ENCODE measurements around the gene RNF133. TPM values are rescaled to one million over a fixed set of nuclear protein-coding genes. Genes with fewer than 3 reads are reported as not detected.

The RNF133 gene
- total and polyA plus RNA-seq, 2 donors from 2014 or later = 1.3 TPM; not detected in 1

DNA sequence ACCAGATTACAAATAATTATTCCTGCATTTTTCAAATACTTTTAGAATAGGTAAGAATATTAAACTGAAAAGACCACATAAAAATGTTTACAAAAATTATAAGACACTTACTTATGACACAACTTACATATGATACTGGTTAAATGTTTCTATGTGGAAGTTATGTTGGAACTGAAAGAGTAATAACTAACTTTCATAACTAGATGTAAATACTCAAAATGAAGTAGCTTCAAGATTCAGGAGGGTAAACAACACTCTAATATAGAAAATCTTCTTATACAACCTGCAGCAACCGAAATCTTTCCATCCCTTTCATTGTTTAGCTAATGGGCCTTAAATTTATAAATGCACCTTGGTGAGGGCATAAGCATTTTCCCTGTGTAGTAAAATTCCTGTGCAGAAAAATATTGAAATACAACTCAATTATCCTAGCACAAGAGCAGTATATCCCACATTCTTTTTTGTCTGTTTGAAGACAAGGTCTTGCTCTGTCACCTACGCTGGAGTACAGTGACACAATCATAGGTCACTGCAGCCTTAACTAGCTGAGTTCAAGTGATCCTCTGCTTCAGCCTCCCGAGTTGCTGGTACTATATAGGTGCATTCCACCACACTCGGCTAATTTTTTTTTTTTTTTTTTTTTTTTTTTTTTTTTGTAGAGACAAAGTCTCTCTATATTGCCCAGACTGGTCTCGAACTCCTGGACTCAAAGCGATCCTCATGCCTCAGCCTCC lies 18.6 kb upstream of the RNF133 start:
- TF ChIP-seq, protein P1, sequence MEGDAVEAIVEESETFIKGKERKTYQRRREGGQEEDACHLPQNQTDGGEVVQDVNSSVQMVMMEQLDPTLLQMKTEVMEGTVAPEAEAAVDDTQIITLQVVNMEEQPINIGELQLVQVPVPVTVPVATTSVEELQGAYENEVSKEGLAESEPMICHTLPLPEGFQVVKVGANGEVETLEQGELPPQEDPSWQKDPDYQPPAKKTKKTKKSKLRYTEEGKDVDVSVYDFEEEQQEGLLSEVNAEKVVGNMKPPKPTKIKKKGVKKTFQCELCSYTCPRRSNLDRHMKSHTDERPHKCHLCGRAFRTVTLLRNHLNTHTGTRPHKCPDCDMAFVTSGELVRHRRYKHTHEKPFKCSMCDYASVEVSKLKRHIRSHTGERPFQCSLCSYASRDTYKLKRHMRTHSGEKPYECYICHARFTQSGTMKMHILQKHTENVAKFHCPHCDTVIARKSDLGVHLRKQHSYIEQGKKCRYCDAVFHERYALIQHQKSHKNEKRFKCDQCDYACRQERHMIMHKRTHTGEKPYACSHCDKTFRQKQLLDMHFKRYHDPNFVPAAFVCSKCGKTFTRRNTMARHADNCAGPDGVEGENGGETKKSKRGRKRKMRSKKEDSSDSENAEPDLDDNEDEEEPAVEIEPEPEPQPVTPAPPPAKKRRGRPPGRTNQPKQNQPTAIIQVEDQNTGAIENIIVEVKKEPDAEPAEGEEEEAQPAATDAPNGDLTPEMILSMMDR (IDR thresholded peaks at IDR 0.05; ENCODE audit: borderline replicate concordance, extremely low read depth, insufficient read depth) = no peak
- FAIRE-seq (no peak), DNase-seq (no peak)
- Histone ChIP-seq H3K27me3 (ENCODE audit: control insufficient read depth, insufficient read depth, low read length) (no peaks in the 10 kb centered on the region), H3K4me1 (ENCODE audit: control insufficient read depth in 2 of 3, insufficient read depth in 2 of 3, low read depth in 1 of 3, low read length in 3 of 3) (no peaks in the 10 kb centered on the region), H3K4me3 (ENCODE audit: low read length in 3 of 3) (no peak overlapping the region), H3K36me3 (ENCODE audit: control insufficient read depth in 2 of 3, insufficient read depth in 3 of 3, low read length in 3 of 3) (no peaks in the 10 kb centered on the region), H3K9me3 (ENCODE audit: control insufficient read depth in 2 of 3, insufficient read depth in 1 of 3, low read length in 3 of 3) (no peaks in the 10 kb centered on the region), H3K9ac (ENCODE audit: low read length in 3 of 3) (no peak overlapping the region), H3K27ac (ENCODE audit: low read depth in 2 of 2, low read length in 2 of 2) (no peak overlapping the region)
- intact Hi-C loops (cut with DNase I) = no loop called here

DNA sequence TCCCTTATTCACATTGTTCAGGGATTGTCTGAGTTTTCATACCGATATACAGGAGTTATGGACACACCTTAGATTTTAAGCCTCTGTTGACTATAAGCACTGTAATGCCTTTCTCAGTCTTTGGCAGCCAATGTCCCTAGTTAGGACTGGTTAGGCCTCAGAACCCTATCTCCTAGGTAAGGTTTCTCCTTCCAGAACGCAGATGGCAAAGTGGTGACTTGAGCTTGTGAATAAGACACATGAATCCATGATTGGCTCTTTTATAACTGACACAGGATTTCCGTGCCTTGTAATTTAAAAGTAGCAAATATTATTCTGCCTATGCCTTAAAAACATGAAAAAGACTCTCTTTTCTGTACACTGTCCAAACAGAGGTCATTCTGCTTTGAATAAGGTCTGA lies 16.3 kb upstream of the RNF133 start:
- Histone ChIP-seq H3K4me3 (ENCODE audit: low read length in 3 of 3) (no peak overlapping the region), H3K4me1 (ENCODE audit: control insufficient read depth in 2 of 3, insufficient read depth in 2 of 3, low read depth in 1 of 3, low read length in 3 of 3) (no peaks in the 10 kb centered on the region), H3K27me3 (ENCODE audit: control insufficient read depth, insufficient read depth, low read length) (no peaks in the 10 kb centered on the region), H3K36me3 (ENCODE audit: control insufficient read depth in 2 of 3, insufficient read depth in 3 of 3, low read length in 3 of 3) (no peaks in the 10 kb centered on the region), H3K27ac (ENCODE audit: low read depth in 2 of 2, low read length in 2 of 2) (no peak overlapping the region), H3K9me3 (ENCODE audit: control insufficient read depth in 2 of 3, insufficient read depth in 1 of 3, low read length in 3 of 3) (no peaks in the 10 kb centered on the region), H3K9ac (ENCODE audit: low read length in 3 of 3) (no peak overlapping the region)
- FAIRE-seq (no peak), DNase-seq (no peak)
- intact Hi-C loops (cut with DNase I) = no loop called here
- TF ChIP-seq, protein P1 (IDR thresholded peaks at IDR 0.05; ENCODE audit: borderline replicate concordance, extremely low read depth, insufficient read depth) = no peak

DNA sequence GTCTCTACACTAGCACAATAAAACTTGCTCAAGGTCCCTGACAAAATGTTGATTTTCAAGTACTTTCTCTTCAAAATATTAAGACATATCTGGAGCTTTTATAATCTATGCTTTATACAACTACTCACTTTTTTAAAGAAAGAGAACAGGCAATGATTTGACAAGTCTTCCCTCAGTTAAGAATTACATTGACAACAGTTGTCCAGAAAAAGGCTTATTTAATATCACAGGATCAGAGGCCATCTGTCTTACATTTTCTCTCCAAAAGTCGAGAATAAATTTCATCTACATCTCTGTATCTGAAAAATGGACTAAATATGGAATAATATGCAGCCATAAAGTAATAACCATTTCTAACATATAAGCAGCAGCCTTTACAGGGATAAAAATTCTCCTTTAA lies 12.0 kb upstream of the RNF133 start:
- TF ChIP-seq, protein P1 (IDR thresholded peaks at IDR 0.05; ENCODE audit: borderline replicate concordance, extremely low read depth, insufficient read depth) = no peak
- Histone ChIP-seq H3K27ac (ENCODE audit: low read depth in 2 of 2, low read length in 2 of 2) (no peak overlapping the region), H3K4me1 (ENCODE audit: control insufficient read depth in 2 of 3, insufficient read depth in 2 of 3, low read depth in 1 of 3, low read length in 3 of 3) (no peaks in the 10 kb centered on the region), H3K9me3 (ENCODE audit: control insufficient read depth in 2 of 3, insufficient read depth in 1 of 3, low read length in 3 of 3) (no peaks in the 10 kb centered on the region), H3K9ac (ENCODE audit: low read length in 3 of 3) (no peak overlapping the region), H3K4me3 (ENCODE audit: low read length in 3 of 3) (no peak overlapping the region), H3K27me3 (ENCODE audit: control insufficient read depth, insufficient read depth, low read length) (no peaks in the 10 kb centered on the region), H3K36me3 (ENCODE audit: control insufficient read depth in 2 of 3, insufficient read depth in 3 of 3, low read length in 3 of 3) (no peaks in the 10 kb centered on the region)
- intact Hi-C loops (cut with DNase I) = no loop called here
- no peak for DNase-seq
- no peak for FAIRE-seq

Measured in kidney (tissue), 14 donors.